H54 (cell line): Measurements from ENCODE around the gene KRTAP10-6.
"Not testable (repeated sequence)": the region's sequence is repeated elsewhere in the genome, so short reads cannot be mapped to it uniquely, and the experiment has no call there.

Source experiments
- DNase-seq: peaks from one replicate; pipeline ENCODE4 v3.0.0; 2011; ENCODE audit warnings: low spot score, mixed read lengths; ENCODE audit not compliant: insufficient read length
- FAIRE-seq: peaks from 3 replicates; lab custom pipeline; 2011; peaks lifted over from hg19 to GRCh38; lab: Jason Lieb, UNC
- POLR2A ChIP-seq: IDR thresholded peaks from 2 replicates; pipeline ENCODE4 v1.6.1; 2011; ENCODE audit warnings: low read depth, mild to moderate bottlenecking, low read length

The KRTAP10-6 gene

DNA sequence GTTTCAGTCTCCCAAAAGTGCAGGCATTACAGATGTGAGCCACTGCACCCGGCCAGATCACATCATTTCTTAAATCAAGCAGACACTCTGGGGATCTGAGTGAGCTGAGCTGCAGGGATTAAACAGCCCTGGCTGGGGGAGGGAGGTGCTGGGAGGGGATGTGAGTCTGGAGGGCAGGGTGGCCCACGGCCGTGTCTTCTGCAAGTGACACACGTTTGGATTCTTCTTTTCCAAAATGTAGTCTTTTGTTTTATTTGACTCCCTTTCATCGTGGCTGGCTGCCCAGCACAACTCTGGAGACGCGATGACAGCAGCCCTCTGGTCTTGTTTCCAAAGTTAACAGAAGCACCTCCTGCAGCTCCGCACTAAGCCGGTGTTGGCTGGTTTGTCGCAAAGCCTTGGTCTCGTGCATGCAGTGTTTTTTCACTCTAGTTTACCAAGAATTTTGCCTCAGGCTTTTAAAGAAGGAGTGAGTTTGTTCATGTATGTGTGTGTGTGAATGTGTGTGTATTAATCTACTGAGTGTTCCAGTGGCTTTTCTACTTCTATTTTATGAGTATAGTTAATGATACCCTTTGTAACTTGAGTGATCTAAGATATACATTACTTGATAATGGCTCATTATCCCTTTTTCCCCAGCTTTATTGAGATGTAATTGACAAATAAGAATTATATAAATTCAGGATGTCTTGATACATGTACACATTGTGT, 9.1 kb downstream of the KRTAP10-6 start:
- DNase-seq (no peak), FAIRE-seq (no peak)
- TF ChIP-seq POLR2A: no peak

DNA sequence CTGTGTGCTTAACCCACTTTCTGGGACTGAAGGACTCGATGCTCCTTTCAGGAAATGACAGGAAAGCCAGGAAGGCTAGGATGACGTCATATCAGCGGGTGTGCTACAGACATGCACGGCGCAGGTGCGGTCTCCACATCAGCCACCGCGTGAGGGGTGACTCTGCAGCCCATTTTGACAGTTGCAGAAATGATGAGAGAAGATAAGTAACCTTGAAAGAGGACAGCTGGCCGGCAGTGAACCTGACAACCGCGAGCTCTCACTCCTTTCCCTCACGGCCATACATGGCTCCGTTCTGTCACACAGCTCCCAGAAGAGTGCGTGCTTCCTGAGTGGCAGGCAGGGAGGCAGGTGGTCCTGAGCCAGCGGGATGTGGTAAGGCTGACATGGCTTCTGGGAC, 10.2 kb downstream of the KRTAP10-6 start:
- FAIRE-seq (no peak), DNase-seq (no peak)
- no peak for TF ChIP-seq POLR2A

DNA sequence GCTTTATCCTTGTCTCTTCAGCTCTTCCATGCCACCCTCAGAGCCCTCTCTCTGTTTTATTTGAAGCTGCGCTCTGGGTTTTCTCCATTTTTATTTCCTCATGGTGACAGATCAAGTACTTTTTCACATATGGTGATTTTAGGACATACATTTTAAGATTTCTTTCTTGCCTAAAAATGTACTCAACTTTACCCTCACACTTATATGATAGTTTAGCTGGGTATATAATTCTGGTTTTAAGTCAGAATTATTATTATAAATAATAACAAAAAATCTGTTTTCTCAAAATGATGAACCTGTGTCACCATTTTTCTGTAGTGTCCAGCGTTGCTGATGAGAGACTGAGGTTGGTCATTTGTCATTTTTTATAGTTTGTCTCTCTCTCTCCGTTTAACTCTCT, 11.1 kb downstream of the KRTAP10-6 start:
- FAIRE-seq: no peak
- no peak for TF ChIP-seq POLR2A
- no peak for DNase-seq

DNA sequence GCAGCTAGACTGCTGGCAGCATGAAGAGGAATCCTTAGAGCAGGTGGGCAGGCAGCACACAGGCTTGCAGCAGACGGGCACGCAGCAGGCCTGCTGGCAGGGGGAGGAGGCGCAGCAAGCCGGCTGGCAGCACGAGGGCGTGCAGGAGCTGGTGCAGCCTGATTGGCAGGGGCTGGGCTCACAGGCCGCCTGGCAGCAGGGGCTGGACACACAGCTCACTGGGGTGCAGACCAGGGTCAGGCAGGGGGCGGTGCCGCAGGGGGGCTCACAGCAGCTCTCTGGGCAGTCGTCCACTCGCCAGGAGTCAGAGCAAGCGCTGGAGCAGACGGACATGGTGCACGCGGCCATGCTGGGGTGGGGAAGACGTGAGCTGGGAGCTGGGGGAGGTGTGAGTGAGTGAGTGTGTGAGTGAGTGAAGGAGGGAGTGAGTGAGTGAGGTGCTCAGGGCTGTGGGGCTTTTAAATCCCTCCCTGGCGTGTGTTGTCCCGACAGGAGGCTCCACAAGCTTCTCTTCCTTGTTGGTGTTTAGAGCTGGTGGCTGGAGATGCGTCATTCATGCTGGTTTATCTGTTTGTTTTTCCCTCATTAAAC, 12.0 kb downstream of the KRTAP10-6 start, which contains the start of gene KRTAP10-5:
Gene KRTAP10-5 (minus strand): TSS at position 374 of the 591 bp plus-strand sequence. CDS start 26 bp downstream, at position 348.
- FAIRE-seq, DNase-seq: not testable (repeated sequence)

DNA sequence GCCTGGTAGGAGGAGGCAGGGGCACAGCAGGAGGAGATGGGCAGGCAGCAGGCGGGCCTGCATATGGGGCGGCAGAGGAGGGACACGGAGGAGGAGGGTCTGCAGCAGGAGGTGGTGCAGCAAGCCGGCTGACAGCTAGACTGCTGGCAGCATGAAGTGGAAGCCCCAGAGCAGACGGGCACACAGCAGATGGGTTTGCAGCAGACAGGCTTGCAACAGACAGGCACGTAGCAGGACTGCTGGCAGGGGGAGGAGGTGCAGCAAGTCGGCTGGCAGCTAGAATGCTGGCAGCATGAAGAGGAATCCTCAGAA, 12.5 kb downstream of the KRTAP10-6 start:
- FAIRE-seq: no peak
- DNase-seq: no peak

DNA sequence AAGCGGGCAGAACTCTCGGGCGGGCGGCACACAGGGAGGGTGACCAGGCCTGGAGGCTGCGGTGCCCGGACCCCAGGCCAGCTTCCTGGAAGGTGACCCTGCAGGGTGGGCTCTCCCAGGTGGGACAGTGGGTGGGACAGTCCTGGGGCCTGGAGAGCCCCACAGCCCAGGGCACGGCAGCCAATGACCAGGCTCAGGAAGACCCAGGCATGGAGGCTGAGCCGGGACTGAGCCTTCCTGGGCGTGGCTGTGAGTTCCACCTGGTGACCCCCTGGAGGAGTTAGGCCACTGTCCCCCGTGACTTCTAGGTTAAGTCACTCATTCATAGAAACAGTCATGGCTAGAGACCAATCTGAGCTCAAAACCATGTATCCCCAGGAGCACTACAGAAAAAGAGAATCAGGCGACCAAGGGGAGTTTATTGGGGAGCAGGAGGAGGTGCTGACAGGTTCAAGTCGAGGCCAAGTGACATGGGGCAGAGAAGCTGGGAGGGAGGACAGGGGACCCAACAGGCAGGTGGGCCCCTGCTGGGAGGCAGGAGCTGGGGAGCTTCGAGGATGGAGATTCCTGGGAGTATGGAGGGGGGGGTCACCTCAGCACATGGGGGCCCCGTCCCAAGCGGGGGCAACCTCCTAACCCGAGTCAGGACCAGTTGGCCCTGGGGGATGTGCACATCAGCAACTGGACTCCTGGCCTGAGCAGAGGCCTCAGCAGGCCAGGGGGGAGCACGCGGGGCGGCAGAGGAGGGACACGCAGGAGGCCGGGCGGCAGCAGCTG, 13.1 kb downstream of the KRTAP10-6 start:
- DNase-seq: no peak
- TF ChIP-seq POLR2A: no peak
- no peak for FAIRE-seq

More for the DNA sequence above, 12.5 kb downstream of the KRTAP10-6 start:
- no peak for TF ChIP-seq POLR2A

DNA sequence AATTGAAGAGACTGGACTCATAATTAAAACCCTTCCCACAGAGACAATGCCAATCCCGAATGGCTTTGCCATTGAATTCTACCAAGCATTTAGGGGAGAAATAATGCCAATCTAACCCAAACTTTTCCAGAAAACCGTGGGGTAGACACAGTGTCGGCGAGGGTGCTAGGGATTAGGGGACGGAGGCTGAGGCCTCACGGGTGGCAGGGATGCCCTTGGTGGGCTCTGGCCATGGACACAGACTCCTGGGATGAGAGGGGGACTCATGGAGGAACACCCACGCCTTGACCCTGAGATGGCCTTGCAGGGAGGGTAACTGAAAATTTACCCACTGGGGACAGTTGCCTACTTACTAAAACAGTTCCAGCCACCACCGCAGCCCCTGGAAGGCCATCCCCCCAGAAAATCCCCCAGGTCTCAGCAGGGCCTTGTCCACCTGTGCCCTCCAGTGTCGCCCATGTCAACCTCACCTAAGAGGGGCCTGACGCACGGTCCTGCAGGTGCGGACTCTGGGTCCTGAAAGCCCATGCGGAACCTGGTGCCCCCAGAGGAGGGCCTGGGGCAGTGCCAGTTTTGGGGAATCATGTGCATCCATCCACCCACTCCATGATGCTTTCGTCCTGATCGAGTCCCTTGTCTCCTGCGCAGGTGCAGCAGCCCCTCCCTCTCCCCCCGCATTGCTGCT, 13.8 kb downstream of the KRTAP10-6 start:
- no peak for DNase-seq
- TF ChIP-seq POLR2A: no peak
- FAIRE-seq: no peak

DNA sequence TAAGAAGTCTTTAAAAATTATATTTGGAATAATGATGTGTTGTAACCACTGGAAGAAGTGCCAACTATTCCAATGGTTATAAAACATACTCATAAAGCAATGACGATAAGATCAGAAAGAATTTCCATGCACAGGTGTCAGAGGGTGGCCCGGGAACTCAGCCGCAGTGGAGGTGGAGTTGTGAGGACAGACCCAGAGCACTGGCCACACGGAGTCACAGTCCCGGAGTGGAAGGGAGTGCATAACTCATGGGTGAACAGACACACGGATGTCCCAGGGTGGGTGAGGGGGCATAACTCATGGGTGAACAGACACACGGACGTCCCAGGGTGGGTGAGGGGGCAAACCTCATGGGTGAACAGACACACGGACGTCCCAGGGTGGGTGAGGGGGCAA, 16.3 kb downstream of the KRTAP10-6 start:
- DNase-seq (no peak), FAIRE-seq (no peak)
- no peak for TF ChIP-seq POLR2A

DNA sequence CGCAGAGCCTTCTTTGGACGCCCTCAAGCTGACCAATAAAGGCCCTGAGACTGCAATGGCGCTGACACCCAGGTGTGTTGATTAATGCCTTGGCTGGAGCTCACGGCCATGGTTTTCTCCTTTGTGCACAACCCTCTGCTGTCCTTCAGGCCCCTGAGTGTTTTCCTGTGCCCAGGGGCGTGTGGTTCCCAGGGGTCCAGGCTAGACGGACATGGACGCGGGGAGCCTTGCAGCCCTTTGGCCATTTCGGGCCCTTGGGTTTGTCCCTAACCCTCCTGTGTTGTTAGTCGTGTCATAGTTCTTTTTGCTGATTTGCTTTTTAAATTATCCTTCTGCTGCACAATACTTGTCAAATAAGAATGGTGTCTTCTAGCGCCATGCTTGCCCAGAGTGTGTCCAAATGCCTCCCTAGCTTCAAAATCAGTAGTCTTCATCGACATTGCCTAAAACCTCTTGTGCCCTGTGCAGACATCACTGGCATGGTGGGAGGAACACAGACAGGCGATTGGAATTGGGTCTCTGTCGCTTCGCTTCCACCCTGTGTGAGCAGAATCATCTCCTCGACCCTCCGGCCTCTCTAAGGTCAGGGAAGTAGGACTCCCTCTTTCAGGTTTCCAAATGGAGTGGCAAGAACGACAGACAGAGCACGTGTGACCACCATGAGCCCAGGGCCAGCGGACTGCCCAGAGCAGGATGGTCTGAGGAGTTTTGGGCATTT, 16.8 kb downstream of the KRTAP10-6 start:
- TF ChIP-seq POLR2A: no peak

DNA sequence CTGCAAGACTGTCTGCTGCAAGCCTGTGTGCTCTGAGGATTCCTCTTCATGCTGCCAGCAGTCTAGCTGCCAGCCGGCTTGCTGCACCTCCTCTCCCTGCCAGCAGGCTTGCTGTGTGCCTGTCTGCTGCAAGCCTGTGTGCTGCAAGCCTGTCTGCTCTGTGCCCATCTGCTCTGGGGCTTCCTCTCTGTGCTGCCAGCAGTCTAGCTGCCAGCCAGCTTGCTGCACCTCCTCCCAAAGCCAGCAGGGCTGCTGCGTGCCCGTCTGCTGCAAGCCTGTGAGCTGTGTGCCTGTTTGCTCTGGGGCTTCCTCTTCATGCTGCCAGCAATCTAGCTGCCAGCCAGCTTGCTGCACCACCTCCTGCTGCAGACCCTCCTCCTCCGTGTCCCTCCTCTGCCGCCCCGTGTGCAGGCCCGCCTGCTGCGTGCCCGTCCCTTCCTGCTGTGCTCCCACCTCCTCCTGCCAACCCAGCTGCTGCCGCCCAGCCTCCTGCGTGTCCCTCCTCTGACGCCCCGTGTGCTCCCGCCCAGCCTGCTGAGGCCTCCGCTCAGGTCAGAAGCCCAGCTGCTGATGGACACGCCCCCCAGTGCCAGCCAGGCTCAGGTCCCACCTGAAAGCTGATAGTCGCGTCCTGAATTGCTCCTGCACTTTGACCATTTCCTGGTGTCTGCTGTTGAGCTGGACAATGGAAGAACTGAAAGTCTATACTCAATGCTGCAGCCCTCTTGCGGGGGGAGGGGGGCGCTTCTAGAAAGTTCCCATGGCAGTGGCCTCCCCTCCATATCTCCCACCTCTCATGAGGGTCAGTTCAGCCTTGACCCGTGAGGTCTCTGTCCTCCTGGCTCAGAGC, 17.6 kb downstream of the KRTAP10-6 start:
- DNase-seq (no peak), FAIRE-seq (no peak)
- TF ChIP-seq POLR2A: no peak

More for the DNA sequence above, 16.8 kb downstream of the KRTAP10-6 start:
- no peak for FAIRE-seq
- DNase-seq: no peak

DNA sequence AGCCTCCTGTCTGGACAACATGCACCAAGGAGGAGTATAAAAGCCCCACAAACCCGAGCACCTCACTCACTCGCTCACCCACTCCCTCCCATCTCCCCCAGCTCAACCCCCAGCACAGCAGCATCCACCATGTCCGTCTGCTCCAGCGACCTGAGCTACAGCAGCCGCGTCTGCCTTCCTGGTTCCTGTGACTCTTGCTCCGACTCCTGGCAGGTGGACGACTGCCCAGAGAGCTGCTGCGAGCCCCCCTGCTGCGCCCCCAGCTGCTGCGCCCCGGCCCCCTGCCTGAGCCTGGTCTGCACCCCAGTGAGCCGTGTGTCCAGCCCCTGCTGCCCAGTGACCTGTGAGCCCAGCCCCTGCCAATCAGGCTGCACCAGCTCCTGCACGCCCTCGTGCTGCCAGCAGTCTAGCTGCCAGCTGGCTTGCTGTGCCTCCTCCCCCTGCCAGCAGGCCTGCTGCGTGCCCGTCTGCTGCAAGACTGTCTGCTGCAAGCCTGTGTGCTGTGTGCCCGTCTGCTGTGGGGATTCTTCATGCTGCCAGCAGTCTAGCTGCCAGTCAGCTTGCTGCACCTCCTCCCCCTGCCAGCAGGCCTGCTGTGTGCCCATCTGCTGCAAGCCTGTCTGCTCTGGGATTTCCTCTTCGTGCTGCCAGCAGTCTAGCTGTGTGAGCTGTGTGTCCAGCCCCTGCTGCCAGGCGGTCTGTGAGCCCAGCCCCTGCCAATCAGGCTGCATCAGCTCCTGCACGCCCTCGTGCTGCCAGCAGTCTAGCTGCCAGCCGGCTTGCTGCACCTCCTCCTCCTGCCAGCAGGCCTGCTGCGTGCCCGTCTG, 18.5 kb downstream of the KRTAP10-6 start, which contains the start of gene KRTAP10-4:
Gene KRTAP10-4 (plus strand): TSS at position 100 of the 827 bp plus-strand sequence. CDS start 30 bp downstream, at position 130.
- DNase-seq, FAIRE-seq: not testable (repeated sequence)
